ENCODE data around the gene C14orf93. TPM values are rescaled to one million over a fixed set of nuclear protein-coding genes. Genes with fewer than 3 reads are reported as not detected.

The C14orf93 gene
- total RNA-seq (1 to 10 TPM; 5.5 to 8.6 TPM), polyA plus RNA-seq (10 to 100 TPM in 1 of 2 donors, 1 to 10 TPM in 1; 8.8 to 11.0 TPM)
- long read RNA-seq, donor 1, transcript C14orf93-201 (7 exons, 3,354 nt): major isoform, 5 of 9 reads
- long read RNA-seq, donor 1, partial matches to known transcripts: 1 of 9 reads
- long read RNA-seq, donor 1, other reads (novel, unspliced or antisense): 3 of 9 reads
- long read RNA-seq, donor 2, partial matches to known transcripts: 0 of 1 reads
- long read RNA-seq, donor 2, other reads (novel, unspliced or antisense): 1 of 1 reads

GRCh38 chr14:23009939-23010726, at the start of gene C14orf93:
TSS of gene C14orf93 (minus strand) at chr14:23010143. CDS start at chr14:22999023, 11,120 bp downstream.
- no peaks in the 10 kb centered on the region for H3K27me3 ChIP-seq (ENCODE audit: control insufficient read depth in 1 of 2, insufficient read depth in 2 of 2, low read length in 1 of 2)
- ATAC-seq (ENCODE audit: low FRiP score) (peak; percentile 80), DNase-seq (peak; percentile 90 to 94)
- peak within 1 kb of the TSS; percentile 60 to 96 for H3K4me3 ChIP-seq (ENCODE audit: low read length in 2 of 2)
- intact Hi-C loops (cut with DNase I): no loop called here
- H3K9me3 ChIP-seq (ENCODE audit: control insufficient read depth, low read length): no peaks in the 10 kb centered on the region
- H3K27ac ChIP-seq (ENCODE audit: low read depth in 1 of 2, low read length in 2 of 2): peak within 1 kb of the TSS in 1 of 2 donors; percentile 25
- 2 to 3% methylated on average over 40 of the region's 40 CpGs for WGBS, 2 donors
- no peaks in the 10 kb centered on the region for H3K4me1 ChIP-seq (ENCODE audit: control insufficient read depth in 1 of 2, insufficient read depth in 2 of 2, low read length in 2 of 2)
- no peaks in the 10 kb centered on the region for H3K36me3 ChIP-seq (ENCODE audit: control insufficient read depth in 1 of 2, insufficient read depth in 2 of 2, low read length in 1 of 2)

- no peaks in the 10 kb centered on the region for H3K27me3 ChIP-seq (ENCODE audit: control insufficient read depth in 1 of 2, insufficient read depth in 2 of 2, low read length in 1 of 2)
- DNase-seq: peak in 1 of 2 donors; percentile 76
- ATAC-seq (ENCODE audit: low FRiP score): no peak
- WGBS, 2 donors: 85 to 88% methylated on average over 29 to 32 of the region's 32 CpGs
- peaks cover 3 to 10% of the 10 kb centered on the region in 2 donors for H3K36me3 ChIP-seq (ENCODE audit: control insufficient read depth in 1 of 2, insufficient read depth in 2 of 2, low read length in 1 of 2)
- H3K27ac ChIP-seq (ENCODE audit: low read depth in 1 of 2, low read length in 2 of 2): no peak overlapping the region
- no peak overlapping the region for H3K4me3 ChIP-seq (ENCODE audit: low read length in 2 of 2)
- H3K4me1 ChIP-seq (ENCODE audit: control insufficient read depth in 1 of 2, insufficient read depth in 2 of 2, low read length in 2 of 2): peaks cover 0 to 3% of the 10 kb centered on the region in 2 donors
- intact Hi-C loops (cut with DNase I): loop anchor here (1.0 to 10.0 kb wide), 3 partner anchors 72 to 504 kb away; no protein-coding TSS in a partner anchor
- H3K9me3 ChIP-seq (ENCODE audit: control insufficient read depth, low read length): no peaks in the 10 kb centered on the region
These were observed 48.9 kb upstream of the C14orf93 start for GRCh38 chr14:23058654-23059504.

DNA sequence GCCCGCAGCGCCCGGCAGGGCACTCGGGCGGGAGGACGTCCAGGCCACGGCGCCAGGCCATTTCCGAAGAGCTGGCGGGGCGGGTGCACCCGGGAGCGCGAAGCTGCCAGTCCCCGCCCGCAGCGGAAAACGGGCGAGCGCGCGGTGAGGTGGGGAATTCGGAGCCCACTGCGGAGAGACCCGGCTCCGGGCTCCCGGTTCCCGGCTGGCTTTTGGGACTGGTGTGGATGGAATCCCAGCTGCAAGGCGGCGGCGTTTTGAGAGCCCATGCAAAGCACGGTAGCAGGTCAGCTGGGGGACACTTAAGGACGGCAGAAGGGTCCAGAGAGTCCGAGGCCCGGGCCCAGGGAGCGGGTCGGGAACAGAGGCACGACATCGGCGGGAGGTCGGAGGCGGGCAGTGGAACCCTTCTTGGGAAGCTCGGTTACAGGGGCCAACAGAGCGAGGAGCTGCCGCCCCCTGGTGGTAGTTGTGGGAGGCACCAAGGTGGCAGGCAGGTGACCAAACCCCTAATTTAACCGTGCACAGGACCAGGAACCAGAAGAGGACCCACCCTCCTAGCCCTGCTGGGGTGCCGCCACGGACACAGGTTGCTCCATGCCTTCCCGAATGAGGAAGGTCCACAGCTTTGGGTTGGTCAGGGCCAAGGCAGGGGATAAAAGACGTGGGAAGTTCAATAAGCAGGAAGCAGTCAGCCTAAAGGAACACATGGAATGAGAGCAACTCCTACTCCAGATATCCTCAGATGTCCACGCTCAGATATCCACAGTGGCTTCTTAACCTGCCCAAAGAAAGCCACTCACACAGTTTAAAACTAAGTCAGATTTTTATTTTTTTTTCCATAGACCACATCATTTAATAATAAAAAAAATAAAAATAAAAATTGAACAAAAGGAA, 48.1 kb upstream of the C14orf93 start:
- peaks cover 3 to 8% of the 10 kb centered on the region in 2 donors for H3K36me3 ChIP-seq (ENCODE audit: control insufficient read depth in 1 of 2, insufficient read depth in 2 of 2, low read length in 1 of 2)
- intact Hi-C loops (cut with DNase I): loop anchor here (1.0 to 10.0 kb wide), 3 partner anchors 71 to 503 kb away; no protein-coding TSS in a partner anchor
- peak overlapping the region in 1 of 2 donors; percentile 0 for H3K27ac ChIP-seq (ENCODE audit: low read depth in 1 of 2, low read length in 2 of 2)
- peaks cover 0 to 3% of the 10 kb centered on the region in 2 donors for H3K4me1 ChIP-seq (ENCODE audit: control insufficient read depth in 1 of 2, insufficient read depth in 2 of 2, low read length in 2 of 2)
- H3K9me3 ChIP-seq (ENCODE audit: control insufficient read depth, low read length): no peaks in the 10 kb centered on the region
- ATAC-seq (ENCODE audit: low FRiP score) (peak; percentile 87), DNase-seq (peak; percentile 91 to 96)
- peak overlapping the region; percentile 28 to 49 for H3K4me3 ChIP-seq (ENCODE audit: low read length in 2 of 2)
- H3K27me3 ChIP-seq (ENCODE audit: control insufficient read depth in 1 of 2, insufficient read depth in 2 of 2, low read length in 1 of 2): no peaks in the 10 kb centered on the region
- WGBS, 2 donors: 0 to 1% methylated on average over 51 of the region's 51 CpGs

- no peaks in the 10 kb centered on the region for H3K27me3 ChIP-seq (ENCODE audit: control insufficient read depth in 1 of 2, insufficient read depth in 2 of 2, low read length in 1 of 2)
- ATAC-seq (ENCODE audit: low FRiP score) (peak; percentile 64), DNase-seq (peak; percentile 81 to 90)
- WGBS, 2 donors: 2 to 4% methylated on average over 44 to 73 of the region's 73 CpGs
- H3K4me3 ChIP-seq (ENCODE audit: low read length in 2 of 2): peak within 1 kb of the TSS; percentile 28 to 49
- H3K9me3 ChIP-seq (ENCODE audit: control insufficient read depth, low read length): no peaks in the 10 kb centered on the region
- intact Hi-C loops (cut with DNase I): loop anchor here in 1 of 2 donors (10.0 kb wide), 1 partner anchor 502 kb away; no protein-coding TSS in a partner anchor
- H3K36me3 ChIP-seq (ENCODE audit: control insufficient read depth in 1 of 2, insufficient read depth in 2 of 2, low read length in 1 of 2): peaks cover 0 to 2% of the 10 kb centered on the region in 2 donors
- H3K27ac ChIP-seq (ENCODE audit: low read depth in 1 of 2, low read length in 2 of 2): peak within 1 kb of the TSS in 1 of 2 donors; percentile 0
- peaks cover 0 to under 1% of the 10 kb centered on the region in 2 donors for H3K4me1 ChIP-seq (ENCODE audit: control insufficient read depth in 1 of 2, insufficient read depth in 2 of 2, low read length in 2 of 2)
These were observed 47.2 kb upstream of the C14orf93 start, which contains the start of gene CDH24 for GRCh38 chr14:23056956-23057756. TSS of gene CDH24 (minus strand) at chr14:23057520. CDS start at chr14:23055733, 1,787 bp downstream.

DNA sequence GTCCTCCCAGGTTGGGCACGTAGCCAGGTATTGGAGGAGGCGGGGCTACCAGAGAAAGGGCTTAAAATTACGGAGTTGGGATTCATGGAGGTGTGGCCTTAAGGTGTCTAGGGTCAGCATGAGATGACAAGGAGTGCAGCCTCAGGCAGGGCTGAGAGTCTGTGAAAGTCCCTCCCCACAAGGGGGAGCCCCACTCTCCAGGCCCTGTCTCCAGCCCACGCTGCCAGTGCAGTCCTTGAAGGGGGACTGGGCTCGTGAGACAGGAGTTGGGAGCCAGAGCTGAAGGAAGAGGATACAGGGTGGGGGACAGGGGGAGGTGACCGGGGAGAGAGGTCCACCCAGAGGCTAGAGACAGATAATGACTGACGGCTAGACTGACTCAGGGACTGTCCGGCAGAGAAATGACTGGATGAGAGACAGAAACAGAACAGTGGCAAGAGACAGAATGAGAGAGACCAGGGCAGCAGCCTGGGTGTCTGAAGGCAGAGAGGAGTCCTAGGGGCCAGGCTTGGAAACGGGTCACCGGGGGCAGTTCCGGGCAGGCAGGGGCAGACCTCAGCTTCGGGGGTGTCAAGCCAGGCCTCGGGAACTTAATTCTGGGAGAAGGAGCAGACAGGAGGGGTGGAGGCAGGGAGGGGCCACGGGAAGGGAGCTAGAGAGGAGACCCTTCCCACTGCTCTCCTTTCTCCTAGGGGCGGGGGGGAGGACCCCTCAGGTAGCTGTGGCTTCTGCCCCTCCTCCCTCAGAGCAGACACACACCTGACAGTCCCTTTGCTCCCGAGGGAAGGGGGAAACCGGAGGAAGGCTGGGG, 46.4 kb upstream of the C14orf93 start:
- H3K4me3 ChIP-seq (ENCODE audit: low read length in 2 of 2): no peak overlapping the region
- WGBS, 2 donors: 24 to 29% methylated on average over 16 to 17 of the region's 17 CpGs

DNA sequence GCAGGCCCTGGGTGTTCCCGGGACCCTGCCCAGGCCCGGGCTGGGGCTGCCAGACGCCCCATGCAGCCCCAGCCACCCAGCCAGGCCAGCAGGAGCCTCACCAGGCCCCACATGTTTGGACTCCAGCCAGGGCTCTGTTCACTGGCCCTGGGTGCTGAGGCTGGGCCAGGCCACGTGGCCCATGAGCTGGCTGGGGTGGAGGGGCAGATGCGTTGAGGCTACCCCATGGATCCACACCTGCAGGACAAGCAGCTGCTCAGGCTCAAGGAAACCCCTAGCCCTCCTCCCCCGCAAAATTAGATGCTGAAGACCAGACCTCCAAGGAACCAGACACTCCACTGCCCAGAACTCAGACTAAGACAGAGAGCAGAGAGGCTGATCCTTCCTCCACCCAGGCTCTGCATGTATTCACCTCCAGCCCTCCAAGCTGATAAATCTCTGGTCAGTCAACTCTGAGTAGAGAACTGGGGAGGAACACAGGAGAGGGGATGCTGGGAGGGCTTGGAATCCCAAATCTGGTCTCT, 45.7 kb upstream of the C14orf93 start:
- ATAC-seq (ENCODE audit: low FRiP score): no peak
- Histone ChIP-seq H3K36me3 (ENCODE audit: control insufficient read depth in 1 of 2, insufficient read depth in 2 of 2, low read length in 1 of 2) (peaks cover 0 to 1% of the 10 kb centered on the region in 2 donors), H3K27me3 (ENCODE audit: control insufficient read depth in 1 of 2, insufficient read depth in 2 of 2, low read length in 1 of 2) (no peaks in the 10 kb centered on the region), H3K27ac (ENCODE audit: low read depth in 1 of 2, low read length in 2 of 2) (no peak overlapping the region), H3K9me3 (ENCODE audit: control insufficient read depth, low read length) (no peaks in the 10 kb centered on the region), H3K4me1 (ENCODE audit: control insufficient read depth in 1 of 2, insufficient read depth in 2 of 2, low read length in 2 of 2) (no peaks in the 10 kb centered on the region), H3K4me3 (ENCODE audit: low read length in 2 of 2) (no peak overlapping the region)
- 46 to 55% methylated on average over 6 of the region's 6 CpGs for WGBS, 2 donors
- peak in 1 of 2 donors; percentile 76 for DNase-seq
- intact Hi-C loops (cut with DNase I): loop anchor here in 1 of 2 donors (10.0 kb wide), 1 partner anchor 501 kb away; no protein-coding TSS in a partner anchor

More for the DNA sequence above, 46.4 kb upstream of the C14orf93 start:
- no peak overlapping the region for H3K27ac ChIP-seq (ENCODE audit: low read depth in 1 of 2, low read length in 2 of 2)
- intact Hi-C loops (cut with DNase I): loop anchor here in 1 of 2 donors (10.0 kb wide), 1 partner anchor 502 kb away; no protein-coding TSS in a partner anchor
- peaks cover 0 to 1% of the 10 kb centered on the region in 2 donors for H3K36me3 ChIP-seq (ENCODE audit: control insufficient read depth in 1 of 2, insufficient read depth in 2 of 2, low read length in 1 of 2)
- H3K27me3 ChIP-seq (ENCODE audit: control insufficient read depth in 1 of 2, insufficient read depth in 2 of 2, low read length in 1 of 2): no peaks in the 10 kb centered on the region
- DNase-seq (peak; percentile 74 to 88), ATAC-seq (ENCODE audit: low FRiP score) (peak; percentile 61)
- H3K9me3 ChIP-seq (ENCODE audit: control insufficient read depth, low read length): no peaks in the 10 kb centered on the region
- no peaks in the 10 kb centered on the region for H3K4me1 ChIP-seq (ENCODE audit: control insufficient read depth in 1 of 2, insufficient read depth in 2 of 2, low read length in 2 of 2)

Measured in aorta (tissue), 5 donors.